Stimulated activated naive CD4-positive, alpha-beta T cell treated with Interleukin-2 at 50 U/mL for 16 hours (primary cell): ENCODE measurements around the gene ZNF532.

Experiments
- DNase-seq: peaks from one replicate; lab custom pipeline; 2025; lab: John Stamatoyannopoulos, UW

The ZNF532 gene

DNA sequence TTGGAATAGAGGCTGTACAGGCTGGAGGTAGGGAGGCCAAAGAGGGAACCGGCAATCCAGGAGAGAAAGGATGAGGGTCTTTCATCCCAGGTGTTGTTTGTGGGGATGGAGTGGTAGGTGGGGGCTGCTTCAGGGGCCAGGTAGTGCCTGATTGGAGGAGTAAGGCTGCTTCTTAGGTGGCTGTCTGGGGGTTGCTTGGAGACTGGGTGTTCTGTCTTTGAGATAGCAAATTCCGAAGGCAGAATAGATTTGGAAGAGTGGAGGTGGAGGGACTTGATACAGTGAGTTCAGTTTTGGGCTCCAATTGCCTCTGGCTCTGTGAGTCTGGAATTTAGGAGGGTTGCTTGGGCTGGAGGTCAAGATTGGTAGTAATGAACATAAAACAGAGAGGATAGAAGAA is 5.9 kb downstream of the ZNF532 start:
- no peak for DNase-seq

GRCh38 chr18:58871514-58872420 is 7.1 kb downstream of the ZNF532 start:
- DNase-seq: no peak

- DNase-seq: no peak
Observed at GRCh38 chr18:58878640-58879039, 14.0 kb downstream of the ZNF532 start.

GRCh38 chr18:58881477-58881876 is 16.8 kb downstream of the ZNF532 start:
- DNase-seq: no peak

- no peak for DNase-seq
Observed at GRCh38 chr18:58882044-58882443, 17.4 kb downstream of the ZNF532 start.

GRCh38 chr18:58882686-58883085 is 18.0 kb downstream of the ZNF532 start:
- no peak for DNase-seq

DNA sequence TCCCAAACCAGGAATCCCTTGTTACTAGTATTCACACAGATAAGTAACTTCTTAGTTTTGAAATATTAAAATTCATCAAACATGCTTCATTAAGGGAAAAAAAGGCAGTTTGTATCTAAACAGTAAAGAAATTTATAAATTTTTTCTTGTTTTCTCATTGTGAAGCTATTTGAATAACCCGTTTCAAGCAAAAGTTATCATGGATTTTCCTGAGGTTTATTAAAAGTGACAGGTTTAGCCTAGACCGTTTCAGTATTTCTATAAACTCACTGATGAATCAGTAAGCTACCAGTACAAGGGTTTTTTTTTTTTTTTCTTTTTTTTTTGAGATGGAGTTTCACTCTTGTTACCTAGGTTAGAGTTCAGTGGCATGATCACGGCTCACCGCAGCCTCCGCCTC is 20.0 kb downstream of the ZNF532 start:
- no peak for DNase-seq

DNA sequence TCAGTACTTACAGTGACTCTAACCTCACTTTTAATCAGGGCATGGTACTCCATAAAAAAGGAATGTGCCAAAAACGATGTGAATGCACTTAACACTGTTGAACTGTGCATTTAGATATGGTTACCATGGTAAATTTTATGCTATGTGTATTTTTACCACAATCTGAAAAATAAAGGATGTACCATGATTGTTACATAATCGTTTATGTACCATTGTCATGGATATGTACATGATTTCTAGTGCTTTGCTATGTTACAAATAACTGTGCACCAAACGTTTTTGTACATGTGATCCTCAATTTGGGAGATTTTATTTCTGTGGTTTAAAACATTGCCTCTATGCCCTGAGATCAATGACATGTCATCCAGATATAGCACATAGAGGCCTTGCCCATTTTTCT is 21.8 kb downstream of the ZNF532 start:
- DNase-seq: no peak

DNA sequence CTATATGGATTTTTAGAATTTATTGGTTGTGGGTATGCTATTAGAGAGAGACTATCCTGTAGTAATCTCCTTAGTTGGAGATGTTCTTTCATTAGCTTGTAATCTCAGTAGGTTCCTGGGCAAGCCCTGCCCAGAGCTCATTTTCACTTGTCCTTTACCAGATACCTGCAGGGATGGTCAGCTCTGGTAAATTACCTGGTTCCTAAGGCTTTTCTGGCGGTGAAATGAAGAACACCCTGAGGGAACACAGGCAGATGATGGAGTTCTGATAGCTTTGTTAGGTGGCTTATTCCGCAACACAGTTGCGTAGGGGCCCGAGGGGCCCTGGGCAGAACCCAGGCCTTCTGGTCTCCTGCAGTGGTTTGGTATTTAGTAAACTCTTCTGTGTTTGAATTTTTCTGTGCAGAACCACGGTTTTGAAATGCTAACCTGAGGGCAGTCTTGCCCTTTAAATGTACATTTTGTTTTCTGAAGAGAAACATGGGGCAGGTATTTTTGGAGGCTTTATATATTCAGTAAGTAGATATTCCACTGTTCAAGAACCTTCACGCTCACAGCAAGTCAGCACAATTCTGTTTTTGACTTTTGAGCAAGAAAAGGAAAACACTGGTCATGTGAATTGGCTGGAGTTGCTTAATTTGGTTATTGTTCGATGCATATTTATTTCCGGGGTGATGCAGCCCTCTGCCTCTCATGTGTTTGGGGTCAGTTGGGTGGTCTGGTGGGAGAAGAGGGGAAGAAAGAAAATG is 22.4 kb downstream of the ZNF532 start:
- DNase-seq: no peak

- no peak for DNase-seq
Observed at GRCh38 chr18:58887613-58887963, 22.9 kb downstream of the ZNF532 start.

DNA sequence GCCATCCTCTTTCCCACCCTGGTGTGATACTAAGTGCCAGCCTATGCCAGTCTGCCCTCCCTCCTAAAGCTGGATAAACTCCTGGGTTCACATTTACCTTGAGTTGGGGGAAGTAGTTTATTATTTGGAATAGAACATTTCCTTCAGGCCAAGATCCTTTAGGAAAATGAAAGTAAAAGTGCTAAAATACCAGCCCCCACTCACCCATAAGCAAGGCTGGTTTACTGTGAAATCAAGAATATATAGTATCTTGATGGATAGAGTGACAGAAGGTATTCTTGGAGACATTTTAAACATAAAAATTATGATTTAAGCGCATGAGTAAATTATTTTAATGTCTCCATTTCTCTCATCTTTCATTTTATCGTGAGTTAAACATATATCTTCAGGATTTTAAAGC is 27.1 kb downstream of the ZNF532 start:
- DNase-seq: no peak

DNA sequence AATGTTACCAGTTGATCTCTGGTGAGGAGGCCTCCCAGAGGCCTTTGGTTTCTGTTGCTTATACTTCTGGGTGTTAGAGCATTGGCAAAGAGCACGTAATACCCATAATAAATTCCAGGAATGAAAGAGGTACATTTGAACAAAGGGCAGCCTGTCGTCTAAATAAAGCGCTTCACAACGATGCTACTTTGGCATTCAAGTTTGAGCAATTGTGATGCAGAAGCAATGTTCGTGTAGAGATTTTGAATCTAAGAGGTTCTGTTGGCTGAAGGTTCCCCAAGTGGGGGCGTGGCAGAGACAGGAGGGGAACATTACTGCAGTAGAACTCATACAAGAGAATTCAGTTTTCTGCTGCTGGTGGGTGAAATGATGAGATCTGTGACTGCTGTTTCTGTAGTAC is 27.8 kb downstream of the ZNF532 start:
- DNase-seq: no peak

- DNase-seq: no peak
Observed at GRCh38 chr18:58893388-58894099, 28.9 kb downstream of the ZNF532 start.

GRCh38 chr18:58894930-58895329 is 30.3 kb downstream of the ZNF532 start:
- DNase-seq: no peak

GRCh38 chr18:58895385-58895784 is 30.7 kb downstream of the ZNF532 start:
- no peak for DNase-seq

DNA sequence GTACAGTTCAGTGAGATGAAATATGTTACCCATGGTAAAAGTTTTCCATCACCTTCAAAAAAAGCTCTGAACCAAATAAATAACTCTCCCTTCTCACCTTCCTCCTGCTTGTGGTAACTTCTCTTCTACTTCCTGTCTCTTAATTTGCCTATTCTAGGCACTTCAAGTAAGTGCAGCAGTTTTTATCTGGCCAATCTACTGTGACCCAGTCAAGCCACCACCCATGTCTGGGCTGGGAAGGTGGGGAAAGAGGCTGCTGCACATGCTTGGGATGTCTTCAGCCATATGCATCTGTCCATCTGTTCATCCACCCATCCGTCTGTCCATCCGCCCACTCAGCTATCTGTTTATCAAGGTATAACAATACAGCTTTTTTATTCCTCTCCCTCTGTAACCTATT is 31.6 kb downstream of the ZNF532 start:
- no peak for DNase-seq

- DNase-seq: no peak
Observed at GRCh38 chr18:58896734-58897508, 32.2 kb downstream of the ZNF532 start.

DNA sequence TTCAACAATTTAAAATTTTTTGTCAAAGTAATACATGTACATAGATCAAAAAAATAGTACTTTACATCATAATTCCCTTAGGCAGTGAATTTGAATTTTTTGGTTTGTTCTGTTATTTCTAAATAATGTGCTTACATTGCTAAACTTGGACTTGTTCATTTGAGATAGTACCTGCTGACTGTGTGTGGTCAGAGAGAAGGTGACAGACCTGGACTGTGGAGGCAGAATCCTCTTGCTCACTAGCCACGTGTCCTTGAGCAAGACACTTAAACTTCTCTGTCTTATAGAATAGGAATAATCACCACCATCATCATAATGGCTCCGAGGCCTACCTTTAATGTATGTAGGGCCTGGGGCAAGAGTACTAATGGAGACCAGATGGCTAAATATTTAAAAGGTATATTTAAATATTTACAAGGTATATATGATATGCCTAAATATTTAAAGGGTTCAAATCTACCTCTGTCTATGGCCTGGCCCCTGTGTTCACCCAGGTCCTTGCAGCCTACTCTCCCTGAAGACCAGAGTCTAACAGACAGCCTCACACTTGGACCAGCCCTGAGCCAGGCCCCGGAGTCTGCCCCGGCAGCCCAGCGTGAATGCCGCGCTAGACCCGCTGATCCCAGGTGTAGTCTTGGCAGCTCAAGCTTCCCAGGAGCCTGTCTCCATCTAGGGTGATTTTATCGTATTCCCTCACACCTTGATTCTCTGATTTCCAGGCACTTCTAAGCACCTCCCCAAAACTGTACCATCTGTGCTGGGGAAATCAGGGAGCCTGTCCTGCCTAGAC is 33.5 kb downstream of the ZNF532 start:
- DNase-seq: no peak

DNA sequence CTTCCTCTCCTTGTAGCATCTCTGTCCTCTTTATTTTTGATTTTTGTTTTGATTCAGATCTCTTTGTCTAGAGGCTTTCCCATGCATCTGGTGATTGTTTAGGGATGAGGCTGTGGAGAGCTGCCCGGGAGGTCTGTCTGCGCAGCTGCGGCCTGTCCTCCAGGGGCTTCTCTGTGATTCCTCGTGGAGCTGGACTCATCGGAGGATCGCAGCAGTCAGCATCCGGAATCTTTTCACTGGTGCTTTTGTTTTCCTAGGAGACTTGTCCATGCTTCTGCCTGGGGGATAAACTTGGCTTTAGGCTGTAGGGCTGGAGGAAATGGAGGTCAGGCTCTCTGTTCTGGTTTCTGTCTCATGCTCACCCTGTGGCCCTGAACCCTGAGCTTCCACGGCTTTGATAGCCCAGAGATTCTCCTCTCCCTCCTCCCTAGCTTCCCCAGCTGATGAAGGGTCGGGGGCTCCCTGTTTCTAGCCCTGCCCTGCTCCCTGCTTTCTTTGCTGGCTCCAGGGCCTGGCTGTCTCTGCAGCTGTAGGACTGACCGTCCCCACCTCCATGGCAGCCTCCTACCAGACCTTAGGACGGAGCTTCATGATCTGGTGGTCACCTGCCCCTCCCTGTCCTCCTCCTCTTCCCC is 35.5 kb downstream of the ZNF532 start:
- DNase-seq: no peak

- DNase-seq: no peak
Observed at GRCh38 chr18:58901143-58901542, 36.5 kb downstream of the ZNF532 start.

DNA sequence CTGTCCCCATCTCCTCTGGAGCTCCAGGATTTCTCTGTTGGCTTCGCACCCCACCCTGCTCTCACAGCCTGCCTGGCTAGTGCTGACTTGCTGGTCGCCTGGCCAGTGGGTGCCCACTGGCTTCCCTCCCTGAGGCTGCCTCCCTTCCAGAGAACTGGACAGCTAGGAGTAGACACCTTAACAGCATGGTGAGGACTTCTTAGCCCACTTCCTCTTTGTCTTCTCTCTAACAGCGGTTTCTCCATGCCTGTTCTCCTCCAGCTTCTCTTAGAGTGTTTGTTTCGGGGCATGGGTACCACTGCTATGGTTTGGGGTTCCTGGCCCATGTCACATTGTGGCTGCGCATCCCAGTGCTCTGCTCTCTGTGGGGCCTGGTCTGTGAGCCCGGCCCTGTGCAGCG is 37.1 kb downstream of the ZNF532 start:
- no peak for DNase-seq
